ENCODE results near the gene SLCO4A1.

Gene SLCO4A1

DNA sequence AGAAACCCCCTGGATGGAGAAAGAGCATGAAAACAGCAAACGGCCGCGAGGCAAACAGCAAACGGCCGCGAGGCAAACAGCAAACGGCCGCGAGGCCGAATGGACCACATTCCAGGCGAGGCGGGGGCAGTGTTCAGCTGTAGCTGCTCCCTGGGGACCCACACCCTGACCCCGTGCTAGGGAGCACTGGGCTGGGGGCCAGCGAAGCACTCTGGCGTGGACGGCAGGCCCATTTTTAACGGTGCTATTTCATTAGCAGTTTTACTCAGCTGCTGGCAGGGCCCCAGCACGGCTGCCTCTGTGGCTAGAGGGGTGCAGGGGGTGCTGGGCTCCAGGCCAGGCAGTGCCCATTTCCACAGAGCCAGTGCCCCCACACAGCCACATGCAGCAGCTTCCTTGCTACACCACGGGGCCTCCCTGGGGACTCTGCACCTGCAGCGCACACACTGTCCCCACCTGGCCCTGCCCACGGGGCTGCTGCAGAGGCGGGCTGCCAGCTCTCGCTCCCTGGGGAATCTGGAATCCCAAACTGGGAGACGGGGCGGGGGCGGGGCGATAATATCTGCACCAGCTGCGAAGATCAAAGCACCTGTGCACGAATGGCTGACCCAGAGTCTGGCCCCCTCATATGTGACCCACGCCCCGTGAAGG lies 35.6 kb upstream of the SLCO4A1 start:
- DNase-seq, result no peak

GRCh38 chr20:62607366-62608217 lies 34.7 kb upstream of the SLCO4A1 start:
- DNase-seq, result no peak

DNA sequence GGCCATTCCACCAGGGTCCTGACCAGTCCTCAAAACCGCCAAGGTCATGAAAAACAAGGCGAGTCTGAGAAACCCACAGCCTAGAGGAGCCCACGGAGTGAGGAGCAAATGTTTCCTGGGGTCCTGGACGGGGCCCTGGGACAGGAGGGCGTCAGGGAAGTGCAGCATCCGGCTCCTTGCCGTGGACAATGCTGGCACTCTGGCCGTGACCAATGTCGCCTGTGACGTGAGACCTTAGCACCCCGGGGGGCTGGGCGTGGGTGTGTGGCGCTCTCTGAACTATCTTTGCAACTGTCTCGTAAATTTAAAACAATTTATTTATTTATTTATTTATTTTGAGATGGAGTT lies 34.1 kb upstream of the SLCO4A1 start:
- DNase-seq, result no peak

GRCh38 chr20:62609279-62609720 lies 33.0 kb upstream of the SLCO4A1 start:
- DNase-seq, result no peak

GRCh38 chr20:62609811-62610757 lies 32.2 kb upstream of the SLCO4A1 start:
- DNase-seq, result no peak

GRCh38 chr20:62611012-62611411 lies 31.3 kb upstream of the SLCO4A1 start:
- DNase-seq, result no peak

GRCh38 chr20:62611819-62612218 lies 30.5 kb upstream of the SLCO4A1 start:
- DNase-seq, result no peak

DNA sequence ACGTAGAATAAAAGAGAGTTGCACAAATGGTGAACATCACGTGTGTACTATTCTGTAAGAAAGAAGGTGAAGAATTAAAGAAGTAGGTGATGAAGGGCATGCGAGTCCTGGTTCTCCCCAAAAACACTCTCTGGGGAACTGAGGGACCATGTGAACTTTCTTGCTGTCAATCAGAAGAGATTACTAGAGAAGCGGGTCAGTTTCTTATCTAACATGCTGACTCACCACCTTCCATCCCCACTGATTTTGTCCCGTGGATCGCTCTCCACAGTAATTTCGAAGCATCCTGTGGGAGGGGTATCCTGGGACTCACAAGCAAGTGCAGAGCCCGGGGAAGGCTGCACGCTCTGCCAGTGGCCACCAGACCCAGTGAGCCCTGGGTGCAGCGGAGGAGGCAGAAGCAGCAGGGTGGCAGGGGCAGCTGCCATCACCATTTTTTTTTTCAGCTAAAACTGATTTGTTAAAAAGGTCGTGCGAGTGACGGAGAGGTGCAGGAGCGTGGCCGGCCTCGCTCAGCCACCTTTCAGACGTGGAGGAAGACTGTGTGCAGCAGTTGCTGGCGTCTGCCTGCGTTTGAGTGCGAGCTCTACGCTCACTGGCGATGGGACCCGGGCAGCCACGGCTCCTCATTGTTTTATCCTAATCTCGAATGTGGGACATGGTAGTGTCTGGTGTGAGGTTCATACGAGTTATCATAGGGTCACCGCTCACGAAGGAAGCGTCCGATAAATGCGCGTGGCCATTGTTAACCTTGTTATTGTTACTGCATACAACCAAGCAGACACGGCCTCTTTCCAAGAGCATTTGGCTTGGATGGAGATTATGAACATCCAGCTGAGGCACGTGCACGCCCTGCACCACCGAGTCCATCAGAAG lies 28.0 kb upstream of the SLCO4A1 start:
- DNase-seq, result no peak

- no peak for DNase-seq
Measured at GRCh38 chr20:62614961-62615680, 27.2 kb upstream of the SLCO4A1 start.

GRCh38 chr20:62615750-62616251 lies 26.5 kb upstream of the SLCO4A1 start:
- no peak for DNase-seq

DNA sequence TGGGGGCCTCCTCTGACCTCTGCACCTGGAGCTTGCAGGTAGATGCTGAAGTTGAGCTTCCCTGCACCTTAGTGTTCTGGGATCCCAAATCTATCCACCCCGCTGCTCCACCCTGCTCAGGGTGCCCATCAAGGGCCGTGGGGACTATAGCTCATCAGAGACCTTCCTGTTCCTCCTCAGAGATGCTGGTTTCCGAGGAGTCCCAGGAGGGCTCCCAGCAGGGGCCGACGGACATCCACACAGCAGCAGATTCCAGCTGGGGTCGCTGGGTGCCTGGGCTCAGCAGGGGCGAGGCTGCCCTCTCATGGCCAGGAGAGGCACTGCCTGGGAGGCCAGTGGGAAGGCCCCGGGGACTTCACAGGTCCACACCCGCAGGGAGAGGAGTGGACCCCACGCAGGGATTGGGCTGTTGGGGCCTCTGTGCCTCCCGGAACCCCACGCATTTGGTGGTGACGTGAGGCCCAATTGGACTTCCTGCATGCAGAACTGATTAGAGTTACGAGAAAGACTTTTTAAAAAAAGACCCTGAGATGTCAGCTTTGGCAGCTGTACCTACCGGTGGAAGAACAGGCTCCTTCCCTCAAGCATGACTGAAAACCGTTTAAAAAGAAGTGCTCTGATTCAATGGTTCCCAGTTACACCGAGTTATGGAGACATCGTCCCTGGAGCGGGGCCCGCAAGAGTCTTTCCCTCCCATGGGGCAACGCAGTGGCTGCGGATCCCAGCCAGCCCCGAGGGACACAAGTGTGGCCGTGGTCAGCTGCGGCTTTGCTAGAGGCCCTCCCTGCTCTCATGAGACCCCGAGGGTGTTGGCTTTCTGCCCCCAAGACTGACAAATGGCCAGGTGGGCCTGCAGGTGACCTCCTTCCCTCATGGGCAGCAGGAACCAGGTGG lies 25.3 kb upstream of the SLCO4A1 start:
- DNase-seq, result no peak

GRCh38 chr20:62617711-62618483 lies 24.4 kb upstream of the SLCO4A1 start:
- DNase-seq, result no peak

GRCh38 chr20:62618611-62619529 lies 23.4 kb upstream of the SLCO4A1 start:
- no peak for DNase-seq

DNA sequence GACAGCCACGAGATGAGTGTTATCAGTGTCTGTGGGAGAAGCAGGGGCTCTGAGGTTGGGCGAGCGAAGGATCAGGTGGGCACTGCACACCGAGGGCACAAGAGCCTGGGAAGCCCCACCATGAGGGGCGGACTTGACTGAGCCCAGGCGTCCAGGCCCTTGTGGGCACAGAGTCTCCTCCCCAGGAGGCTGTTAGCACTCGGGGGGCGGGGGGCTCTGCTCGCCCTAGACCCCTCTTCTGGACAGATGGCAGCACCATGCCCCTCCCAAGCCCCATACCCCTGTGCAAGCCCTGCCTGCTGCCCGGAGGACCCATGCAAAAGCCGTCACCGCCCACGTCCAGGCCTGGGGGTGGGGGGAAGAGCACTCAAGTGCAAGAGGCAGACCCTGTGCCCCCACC lies 21.7 kb upstream of the SLCO4A1 start:
- DNase-seq, result no peak

DNA sequence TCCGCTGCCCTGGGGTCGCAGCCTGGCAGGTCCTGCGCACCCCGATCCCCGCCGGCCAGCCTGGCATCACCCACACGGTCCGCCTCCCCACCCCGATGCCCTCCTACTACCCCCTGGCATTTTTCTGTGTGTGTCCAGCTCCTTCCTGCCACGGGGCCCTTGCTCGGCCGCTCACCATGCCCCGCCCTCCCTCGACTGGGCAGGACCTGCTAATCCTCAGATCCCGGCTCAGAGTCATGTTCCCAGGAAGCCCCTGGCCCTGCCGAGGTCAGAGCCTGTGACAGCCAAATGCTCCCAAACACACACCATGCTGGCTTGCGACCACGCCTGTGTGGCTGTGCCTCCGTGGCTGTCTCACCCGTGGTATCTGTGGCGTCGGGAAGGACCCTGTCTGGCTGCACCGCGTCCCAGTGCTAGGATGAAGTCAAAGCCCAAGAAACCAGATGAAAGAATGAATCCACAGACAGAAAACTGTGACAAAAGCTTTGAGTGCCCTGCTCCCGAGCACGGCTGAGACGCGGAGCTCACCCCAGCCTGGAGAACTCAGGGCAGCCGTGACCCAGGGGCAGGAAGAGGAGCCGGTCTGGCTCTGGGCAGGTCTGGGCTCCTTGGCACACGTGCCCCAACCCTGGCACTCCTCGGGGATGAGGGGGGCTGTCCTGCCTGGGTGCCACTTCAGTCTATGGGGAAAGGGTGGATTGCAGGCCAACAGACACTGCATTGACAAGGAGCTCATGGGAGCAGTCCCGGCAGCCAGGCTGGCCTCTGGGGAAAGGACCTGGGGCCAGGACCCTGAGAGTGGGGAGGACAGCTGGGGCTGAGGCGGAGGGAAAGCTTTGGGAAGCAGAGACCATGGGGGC lies 20.8 kb upstream of the SLCO4A1 start:
- DNase-seq, result no peak

GRCh38 chr20:62622178-62622876 lies 20.0 kb upstream of the SLCO4A1 start:
- no peak for DNase-seq
